Hepatocyte (in vitro differentiated cells): ENCODE data around the gene CTNNA3. TPM values are rescaled to one million over a fixed set of nuclear protein-coding genes. Genes with fewer than 3 reads are reported as not detected.

Experiments used
- DNase-seq: peaks from one replicate; pipeline ENCODE4 v3.0.0-alpha.2; 2016; ENCODE audit warnings: low spot score
- H2AFZ ChIP-seq: fragments of 200-600 bp; sonication (generic); 2 replicates; pipeline ENCODE4 v1.6.0; 2016; ENCODE audit warnings: antibody characterized with exemption, mild to moderate bottlenecking
- H3K27ac ChIP-seq: fragments of 200-600 bp; sonication (generic); 2 replicates; pipeline ENCODE4 v1.5.1; 2016; ENCODE audit warnings: mild to moderate bottlenecking
- H3K27me3 ChIP-seq: fragments of 200-600 bp; sonication (generic); 2 replicates; pipeline ENCODE4 v1.6.1; 2016
- H3K36me3 ChIP-seq: fragments of 200-600 bp; sonication (generic); replicated peaks from 2 replicates; pipeline ENCODE4 v1.5.1; 2016; ENCODE audit warnings: low read depth; ENCODE audit not compliant: insufficient read depth
- H3K4me1 ChIP-seq: fragments of 200-600 bp; sonication (generic); 2 replicates; pipeline ENCODE4 v1.5.1; 2016; ENCODE audit warnings: mild to moderate bottlenecking, moderate library complexity; ENCODE audit not compliant: insufficient read depth
- H3K4me2 ChIP-seq: fragments of 200-600 bp; sonication (generic); 2 replicates; pipeline ENCODE4 v1.6.0; 2016
- H3K4me3 ChIP-seq: fragments of 200-600 bp; sonication (generic); 2 replicates; pipeline ENCODE4 v1.5.1; 2016; ENCODE audit warnings: mild to moderate bottlenecking
- H3K79me2 ChIP-seq: fragments of 200-600 bp; sonication (generic); 2 replicates; pipeline ENCODE4 v1.6.0; 2017; ENCODE audit warnings: mild to moderate bottlenecking
- H3K9me2 ChIP-seq: fragments of 200-600 bp; sonication (generic); replicated peaks from 2 replicates; pipeline ENCODE4 v1.6.0; 2017; ENCODE audit warnings: mild to moderate bottlenecking; ENCODE audit not compliant: insufficient read depth
- H3K9me3 ChIP-seq: fragments of 200-600 bp; sonication (generic); 2 replicates; pipeline ENCODE4 v1.5.1; 2016; ENCODE audit warnings: low read depth, mild to moderate bottlenecking
- H4K20me1 ChIP-seq: fragments of 200-600 bp; sonication (generic); 2 replicates; pipeline ENCODE4 v1.6.0; 2016; ENCODE audit warnings: mild to moderate bottlenecking; ENCODE audit not compliant: insufficient read depth, poor library complexity, severe bottlenecking
- EZH2 ChIP-seq: fragments of 200-600 bp; sonication (generic); IDR thresholded peaks from 2 replicates; pipeline ENCODE4 v1.6.1; 2016; ENCODE audit warnings: antibody characterized with exemption, mild to moderate bottlenecking, borderline replicate concordance
- EZH2phosphoT487 ChIP-seq: fragments of 200-600 bp; sonication (generic); IDR thresholded peaks from one replicate; pipeline ENCODE4 v1.6.1; 2018; ENCODE audit warnings: antibody characterized with exemption, mild to moderate bottlenecking, low read depth, moderate library complexity; ENCODE audit not compliant: unreplicated experiment, severe bottlenecking
- WGBS: methylation state at CpG from one replicate; pipeline ENCODE4 v1.1.6; 2016; ENCODE audit warnings: low lambda C conversion rate; ENCODE audit errors: missing lambda C conversion rate; 5-methylcytosine and 5-hydroxymethylcytosine counted together
- polyA plus RNA-seq: library from polyadenylated mRNA; unstranded; fragments of >200 nt; fragmentation: Nextera tagmentation; extraction: Ambion mirVana; gene quantifications from 2 replicates; pipeline ENCODE4 v1.2.1, GENCODE V29; 2016
- total RNA-seq: library from RNA; depleted of rRNA; stranded (reverse); fragments of >200 nt; gene quantifications from 2 replicates; pipeline ENCODE4 v1.2.3, GENCODE V29; 2014
- TF ChIP-seq, protein P1 (sequence below): fragments of 200-600 bp; sonication (generic); IDR thresholded peaks from 2 replicates; pipeline ENCODE4 v1.5.1; 2016; ENCODE audit warnings: antibody characterized with exemption, mild to moderate bottlenecking; ENCODE audit not compliant: poor library complexity

CTNNA3 gene
- total and polyA plus RNA-seq, 2 experiments from 2014 or later: 12.9 to 25.9 TPM

DNA sequence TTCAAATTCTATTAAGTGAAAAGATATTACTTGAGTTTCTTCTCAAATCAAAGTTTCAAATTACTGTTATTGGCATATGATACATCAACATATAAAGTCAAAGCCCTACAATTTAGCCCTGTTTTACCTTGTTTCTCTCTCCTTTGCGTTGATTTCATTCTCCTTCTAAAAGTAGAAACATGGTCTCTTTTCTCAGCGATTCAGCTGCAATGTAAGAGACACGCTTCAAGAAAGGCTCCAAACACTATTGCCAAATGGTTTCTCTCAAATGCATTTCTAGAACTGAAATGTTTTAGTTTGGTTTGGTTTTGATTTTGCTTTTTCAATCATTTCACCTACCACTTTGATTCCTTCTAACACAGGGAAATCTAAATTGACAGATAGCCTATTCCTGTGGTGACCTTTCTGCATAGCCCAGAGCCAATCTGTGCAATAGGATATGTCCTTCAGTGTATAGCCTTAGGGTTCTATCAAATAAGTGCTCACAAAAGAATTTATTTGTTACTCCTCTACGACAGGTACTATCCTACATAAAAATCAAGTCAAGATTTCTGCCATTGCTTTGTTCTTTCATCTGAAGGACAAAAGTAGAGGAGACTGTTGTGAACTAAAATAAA, 47.3 kb downstream of the CTNNA3 start:
- Histone ChIP-seq H3K4me1 (no peaks in the 10 kb centered on the region), H3K9me3 (no peaks in the 10 kb centered on the region), H3K27ac (no peak overlapping the region), H3K79me2 (no peaks in the 10 kb centered on the region), H3K4me3 (no peak overlapping the region), H3K9me2 (no peaks in the 10 kb centered on the region), H3K36me3 (no peaks in the 10 kb centered on the region), H4K20me1 (no peaks in the 10 kb centered on the region), H3K27me3 (no peaks in the 10 kb centered on the region), H3K4me2 (no peak overlapping the region), H2AFZ (no peak overlapping the region)
- no peak for DNase-seq
- TF ChIP-seq, protein P1, sequence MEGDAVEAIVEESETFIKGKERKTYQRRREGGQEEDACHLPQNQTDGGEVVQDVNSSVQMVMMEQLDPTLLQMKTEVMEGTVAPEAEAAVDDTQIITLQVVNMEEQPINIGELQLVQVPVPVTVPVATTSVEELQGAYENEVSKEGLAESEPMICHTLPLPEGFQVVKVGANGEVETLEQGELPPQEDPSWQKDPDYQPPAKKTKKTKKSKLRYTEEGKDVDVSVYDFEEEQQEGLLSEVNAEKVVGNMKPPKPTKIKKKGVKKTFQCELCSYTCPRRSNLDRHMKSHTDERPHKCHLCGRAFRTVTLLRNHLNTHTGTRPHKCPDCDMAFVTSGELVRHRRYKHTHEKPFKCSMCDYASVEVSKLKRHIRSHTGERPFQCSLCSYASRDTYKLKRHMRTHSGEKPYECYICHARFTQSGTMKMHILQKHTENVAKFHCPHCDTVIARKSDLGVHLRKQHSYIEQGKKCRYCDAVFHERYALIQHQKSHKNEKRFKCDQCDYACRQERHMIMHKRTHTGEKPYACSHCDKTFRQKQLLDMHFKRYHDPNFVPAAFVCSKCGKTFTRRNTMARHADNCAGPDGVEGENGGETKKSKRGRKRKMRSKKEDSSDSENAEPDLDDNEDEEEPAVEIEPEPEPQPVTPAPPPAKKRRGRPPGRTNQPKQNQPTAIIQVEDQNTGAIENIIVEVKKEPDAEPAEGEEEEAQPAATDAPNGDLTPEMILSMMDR: no peak
- TF ChIP-seq EZH2 (no peak), EZH2phosphoT487 (no peak)
- WGBS: 86% methylated on average over 4 of the region's 4 CpGs

DNA sequence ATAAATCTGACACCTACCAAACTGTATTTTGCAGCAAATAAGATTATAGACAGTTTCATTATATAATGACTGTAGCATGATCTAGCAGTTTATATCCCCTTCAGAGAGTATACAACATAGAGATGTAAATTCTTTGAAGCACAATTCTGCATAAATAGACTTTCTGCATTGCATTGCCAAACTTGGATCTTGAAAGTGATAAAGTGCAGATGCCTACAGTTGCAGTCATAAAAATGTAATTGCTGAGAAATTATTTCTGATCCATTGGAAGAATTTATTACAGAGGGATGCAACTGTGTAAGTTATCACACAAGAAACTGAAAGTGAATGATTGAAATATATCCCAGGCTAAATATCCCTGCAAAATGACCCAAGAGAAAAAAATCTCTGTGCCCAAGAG, 65.1 kb downstream of the CTNNA3 start:
- Histone ChIP-seq H3K79me2 (no peaks in the 10 kb centered on the region), H3K27ac (no peak overlapping the region), H3K9me3 (no peaks in the 10 kb centered on the region), H3K36me3 (no peaks in the 10 kb centered on the region), H3K4me2 (no peak overlapping the region), H4K20me1 (no peaks in the 10 kb centered on the region), H3K4me3 (no peak overlapping the region), H2AFZ (no peak overlapping the region), H3K27me3 (no peaks in the 10 kb centered on the region), H3K9me2 (no peaks in the 10 kb centered on the region), H3K4me1 (no peaks in the 10 kb centered on the region)
- no peak for DNase-seq
- TF ChIP-seq, protein P1: no peak
- TF ChIP-seq EZH2phosphoT487: no peak
- no peak for TF ChIP-seq EZH2

DNA sequence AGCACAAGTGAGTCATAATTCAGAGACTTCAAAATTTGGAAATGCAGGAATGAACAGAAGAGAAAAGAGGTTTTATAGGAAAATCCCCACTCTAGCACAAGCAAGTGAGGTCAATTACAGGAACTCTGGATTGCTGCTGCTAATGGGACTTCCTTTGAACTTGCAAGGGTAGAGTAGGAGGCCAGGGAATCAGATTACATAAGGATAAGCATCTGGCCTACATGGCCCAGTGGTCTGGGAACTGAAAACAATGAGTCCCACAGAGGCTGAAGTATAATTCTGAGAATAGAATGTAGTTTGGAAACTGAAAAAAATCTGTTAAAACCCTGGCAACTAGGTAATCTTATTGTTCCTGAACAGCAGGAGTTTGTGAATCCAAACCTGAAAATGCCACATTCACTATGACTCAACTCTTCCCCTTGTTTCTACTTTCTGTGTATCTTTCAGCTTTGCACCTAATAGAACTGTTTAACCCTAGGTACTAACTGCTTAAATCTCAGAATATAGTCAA, 66.5 kb downstream of the CTNNA3 start:
- no peak for TF ChIP-seq EZH2
- TF ChIP-seq EZH2phosphoT487: no peak
- TF ChIP-seq, protein P1: no peak
- no peak overlapping the region for H2AFZ ChIP-seq

More for the DNA sequence above, 66.5 kb downstream of the CTNNA3 start:
- H3K4me1 ChIP-seq: no peaks in the 10 kb centered on the region
- no peaks in the 10 kb centered on the region for H4K20me1 ChIP-seq
- H3K4me3 ChIP-seq: no peak overlapping the region
- no peaks in the 10 kb centered on the region for H3K79me2 ChIP-seq
- no peaks in the 10 kb centered on the region for H3K27me3 ChIP-seq
- no peaks in the 10 kb centered on the region for H3K9me2 ChIP-seq
- H3K27ac ChIP-seq: no peak overlapping the region
- H3K36me3 ChIP-seq: no peaks in the 10 kb centered on the region
- no peak for DNase-seq
- H3K9me3 ChIP-seq: no peaks in the 10 kb centered on the region
- no peak overlapping the region for H3K4me2 ChIP-seq
